ENCODE data around the gene IRAK2. TPM values are rescaled to one million over a fixed set of nuclear protein-coding genes. Genes with fewer than 3 reads are reported as not detected.

Gene IRAK2
- total and polyA plus RNA-seq, 10 donors: 1.4 to 11.8 (median 7.9) TPM

DNA sequence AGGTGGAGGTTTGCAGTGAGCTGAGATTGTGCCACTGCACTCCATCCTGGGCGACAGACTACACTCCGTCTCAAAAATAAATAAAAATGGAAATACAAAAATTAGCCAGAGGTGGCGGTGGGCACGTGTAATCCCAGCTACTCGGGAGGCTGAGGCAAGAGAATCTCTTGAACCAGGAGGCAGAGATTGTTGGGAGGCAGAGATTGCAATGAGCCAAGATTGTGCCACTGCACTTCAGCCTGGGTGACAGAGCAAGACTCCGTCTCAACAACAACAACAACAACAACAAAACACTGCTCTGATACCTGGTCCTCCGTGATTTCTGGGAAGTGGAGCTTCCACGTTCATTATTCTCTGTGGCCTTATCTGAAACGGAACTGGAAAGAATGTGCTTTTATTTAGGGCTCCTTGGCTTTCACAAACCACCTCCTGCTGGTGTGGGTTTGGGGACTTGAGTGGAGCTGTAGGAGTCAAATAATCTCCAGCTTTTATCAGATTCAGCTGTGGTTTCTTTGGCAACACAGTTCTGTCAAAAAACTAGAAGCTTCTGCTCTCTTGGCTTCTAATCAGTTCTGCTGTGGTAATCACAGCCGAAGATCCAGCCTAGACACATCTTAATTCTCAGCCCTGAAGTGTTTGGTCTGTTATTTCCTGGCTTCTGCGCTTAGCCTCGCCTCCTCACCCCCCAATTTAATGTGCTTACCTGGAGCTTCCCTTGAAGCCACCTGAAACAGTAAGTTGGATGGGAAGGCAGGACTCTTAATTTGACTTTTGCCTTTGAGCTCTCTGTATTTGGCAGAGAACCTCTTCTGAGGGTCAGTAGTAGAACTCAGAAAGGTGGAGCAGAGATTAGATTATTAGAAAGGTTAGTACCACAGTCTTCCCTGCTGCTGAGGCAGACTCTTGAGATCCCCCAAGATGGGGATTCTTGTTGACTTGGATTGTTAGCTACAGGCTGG, 21.4 kb downstream of the IRAK2 start:
- no peak for DNase-seq
- intact Hi-C loops (cut with DNase I; ENCODE audit: low total_unique reads): no loop called here
- 54 to 63% (median 59%) methylated on average over 12 of the region's 12 CpGs for WGBS, 5 donors
- peak overlapping the region in 7 of 8 donors; percentile 1 to 87 (median 44) for H3K27ac ChIP-seq
- no peaks in the 10 kb centered on the region for H3K9me3 ChIP-seq
- peaks cover 34 to 91% (median 67%) of the 10 kb centered on the region in 6 donors for H3K4me1 ChIP-seq
- no peak overlapping the region for H3K4me3 ChIP-seq
- H3K27me3 ChIP-seq (replicated peaks in 1 of 7): no peaks in the 10 kb centered on the region
- peaks cover 0 to 13% (median 2%) of the 10 kb centered on the region in 6 donors for H3K36me3 ChIP-seq
- TF ChIP-seq POLR2AphosphoS5 (IDR thresholded peaks at IDR 0.05) (no peak), POLR2A (IDR thresholded peaks at IDR 0.05) (no peak)
- TF ChIP-seq, protein P1, sequence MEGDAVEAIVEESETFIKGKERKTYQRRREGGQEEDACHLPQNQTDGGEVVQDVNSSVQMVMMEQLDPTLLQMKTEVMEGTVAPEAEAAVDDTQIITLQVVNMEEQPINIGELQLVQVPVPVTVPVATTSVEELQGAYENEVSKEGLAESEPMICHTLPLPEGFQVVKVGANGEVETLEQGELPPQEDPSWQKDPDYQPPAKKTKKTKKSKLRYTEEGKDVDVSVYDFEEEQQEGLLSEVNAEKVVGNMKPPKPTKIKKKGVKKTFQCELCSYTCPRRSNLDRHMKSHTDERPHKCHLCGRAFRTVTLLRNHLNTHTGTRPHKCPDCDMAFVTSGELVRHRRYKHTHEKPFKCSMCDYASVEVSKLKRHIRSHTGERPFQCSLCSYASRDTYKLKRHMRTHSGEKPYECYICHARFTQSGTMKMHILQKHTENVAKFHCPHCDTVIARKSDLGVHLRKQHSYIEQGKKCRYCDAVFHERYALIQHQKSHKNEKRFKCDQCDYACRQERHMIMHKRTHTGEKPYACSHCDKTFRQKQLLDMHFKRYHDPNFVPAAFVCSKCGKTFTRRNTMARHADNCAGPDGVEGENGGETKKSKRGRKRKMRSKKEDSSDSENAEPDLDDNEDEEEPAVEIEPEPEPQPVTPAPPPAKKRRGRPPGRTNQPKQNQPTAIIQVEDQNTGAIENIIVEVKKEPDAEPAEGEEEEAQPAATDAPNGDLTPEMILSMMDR (IDR thresholded peaks at IDR 0.05 in 8 of 11, conservative IDR thresholded peaks at IDR 0.05 in 3 of 11): no peak

DNA sequence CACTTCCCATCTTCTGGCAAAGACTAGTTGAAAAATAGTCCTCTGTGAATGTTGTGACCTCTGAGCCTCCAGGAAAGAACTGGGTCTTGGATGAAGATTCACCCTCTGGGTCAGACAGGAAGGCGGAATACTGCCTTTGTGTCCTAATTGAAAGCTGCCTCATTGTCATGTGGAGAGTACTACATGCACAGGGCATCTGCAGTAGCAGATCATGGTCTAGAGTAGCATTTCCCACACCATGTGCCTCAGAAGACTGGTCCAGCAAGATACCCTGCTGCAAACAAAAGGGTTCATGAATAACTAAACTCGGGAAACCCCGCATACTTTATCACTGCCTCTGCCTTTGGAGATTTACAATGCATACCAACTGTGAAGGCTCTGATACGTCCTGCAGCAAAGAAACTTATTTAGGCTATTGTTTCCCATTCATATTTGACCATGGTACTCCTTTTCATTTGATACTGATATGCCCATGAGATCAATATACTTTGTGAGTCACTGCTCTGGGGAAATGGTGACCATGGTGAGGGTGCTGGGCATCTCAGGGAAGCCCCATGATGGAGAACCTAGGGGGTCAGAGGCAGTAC, 22.7 kb downstream of the IRAK2 start:
- Histone ChIP-seq H3K27me3 (replicated peaks in 1 of 7) (no peaks in the 10 kb centered on the region), H3K36me3 (peaks cover 0 to 13% (median 2%) of the 10 kb centered on the region in 6 donors), H3K9me3 (no peaks in the 10 kb centered on the region), H3K4me3 (no peak overlapping the region), H3K4me1 (peaks cover 41 to 91% (median 70%) of the 10 kb centered on the region in 6 donors), H3K27ac (peak overlapping the region in 4 of 8 donors; percentile 41 to 87 (median 73))
- TF ChIP-seq, protein P1 (IDR thresholded peaks at IDR 0.05 in 8 of 11, conservative IDR thresholded peaks at IDR 0.05 in 3 of 11): no peak
- TF ChIP-seq POLR2AphosphoS5 (IDR thresholded peaks at IDR 0.05): no peak
- no peak for TF ChIP-seq POLR2A (IDR thresholded peaks at IDR 0.05)
- DNase-seq: no peak
- intact Hi-C loops (cut with DNase I; ENCODE audit: low total_unique reads): no loop called here
- WGBS, 5 donors: 87 to 94% (median 91%) methylated on average over 4 of the region's 4 CpGs

DNA sequence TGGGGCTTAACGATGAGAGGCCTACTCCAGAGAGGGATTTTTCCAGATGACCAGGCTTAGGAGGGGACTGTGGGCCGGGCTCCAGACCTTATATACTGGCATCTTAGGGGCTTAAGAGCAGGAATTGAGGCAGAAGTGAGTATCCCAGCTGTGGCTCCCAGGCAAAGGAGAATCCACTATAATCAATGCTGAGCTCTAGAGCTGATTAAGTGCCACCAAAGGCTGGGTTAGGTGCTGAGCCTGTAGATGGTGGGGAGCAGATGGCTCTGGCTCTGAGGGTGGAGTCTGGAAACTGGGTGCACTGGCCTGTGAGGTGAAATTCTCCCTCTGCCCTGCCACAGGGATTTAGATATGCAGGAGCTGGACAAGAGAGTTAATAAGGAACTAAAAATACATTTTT, 23.2 kb downstream of the IRAK2 start:
- Histone ChIP-seq H3K36me3 (peaks cover 0 to 13% (median 2%) of the 10 kb centered on the region in 6 donors), H3K27me3 (replicated peaks in 1 of 7) (no peaks in the 10 kb centered on the region), H3K4me1 (peaks cover 46 to 91% (median 74%) of the 10 kb centered on the region in 6 donors), H3K9me3 (no peaks in the 10 kb centered on the region), H3K4me3 (no peak overlapping the region), H3K27ac (peak overlapping the region in 3 of 8 donors; percentile 83 to 87 (median 87))
- 94 to 100% (median 96%) methylated on average over 2 of the region's 2 CpGs for WGBS, 5 donors
- intact Hi-C loops (cut with DNase I; ENCODE audit: low total_unique reads): no loop called here
- TF ChIP-seq, protein P1 (IDR thresholded peaks at IDR 0.05 in 8 of 11, conservative IDR thresholded peaks at IDR 0.05 in 3 of 11): no peak
- TF ChIP-seq POLR2A (IDR thresholded peaks at IDR 0.05): no peak
- TF ChIP-seq POLR2AphosphoS5 (IDR thresholded peaks at IDR 0.05): no peak
- DNase-seq: no peak
